Dedifferentiated amniotic fluid mesenchymal stem cell (primary cell): Measurements from ENCODE around the gene TMEM44.
"Not testable (repeated sequence)": the region's sequence is repeated elsewhere in the genome, so short reads cannot be mapped to it uniquely, and the experiment has no call there.

Source experiments
- DNase-seq: peaks from one replicate; pipeline ENCODE4 v3.0.0-alpha.2; 2016; ENCODE audit errors: extremely low spot score

Gene TMEM44

GRCh38 chr3:194555175-194556062 is 77.8 kb downstream of the TMEM44 start:
- DNase-seq, result no peak

GRCh38 chr3:194554473-194555123 is 78.6 kb downstream of the TMEM44 start:
- DNase-seq, result no peak

GRCh38 chr3:194552327-194552949 is 80.8 kb downstream of the TMEM44 start:
- DNase-seq, result no peak

GRCh38 chr3:194549853-194550252 is 83.4 kb downstream of the TMEM44 start:
- DNase-seq, result no peak

- no peak for DNase-seq
Observed at GRCh38 chr3:194548346-194549321, 84.6 kb downstream of the TMEM44 start.

- no peak for DNase-seq
Observed at GRCh38 chr3:194547042-194547441, 86.2 kb downstream of the TMEM44 start.

GRCh38 chr3:194545538-194545937 is 87.7 kb downstream of the TMEM44 start:
- DNase-seq, result not testable (repeated sequence)

- no peak for DNase-seq
Observed at GRCh38 chr3:194543550-194543949, 89.7 kb downstream of the TMEM44 start.

- DNase-seq, result no peak
Observed at GRCh38 chr3:194541483-194541882, 91.7 kb downstream of the TMEM44 start.

GRCh38 chr3:194540274-194540905 is 92.8 kb downstream of the TMEM44 start:
- DNase-seq, result no peak

- no peak for DNase-seq
Observed at GRCh38 chr3:194539498-194539897, 93.7 kb downstream of the TMEM44 start.

GRCh38 chr3:194537732-194538247 is 95.4 kb downstream of the TMEM44 start:
- DNase-seq, result peak; percentile 25
